K562 (cell line): ENCODE measurements around the gene CEMIP. TPM values are rescaled to one million over a fixed set of nuclear protein-coding genes. Genes with fewer than 3 reads are reported as not detected.

ENCODE experiments used
- DIDO1 ChIP-seq: fragments of 450-650 bp; IDR thresholded peaks from 2 replicates; pipeline ENCODE4 v1.6.1; 2016; ENCODE audit warnings: low read depth, missing biosample characterization, missing genetic modification characterization
- HDAC2 ChIP-seq: fragments of 450-650 bp; IDR thresholded peaks from 2 replicates; pipeline ENCODE4 v1.6.1; 2016; ENCODE audit warnings: mild to moderate bottlenecking
- NCOA2 ChIP-seq, 2 experiments: fragments of 450-650 bp; IDR thresholded peaks; 2 replicates each; pipeline ENCODE4 v1.6.1; 2018; ENCODE audit warnings: mild to moderate bottlenecking in 2 of 2, moderate library complexity in 1 of 2; ENCODE audit not compliant: partially characterized antibody in 2 of 2
- SIX5 ChIP-seq, 2 experiments: IDR thresholded peaks; 2 replicates each; pipeline ENCODE4 v1.6.1; 2011; ENCODE audit warnings: low read length in 2 of 2, borderline replicate concordance in 1 of 2, low read depth in 1 of 2, mild to moderate bottlenecking in 1 of 2, moderate library complexity in 1 of 2; ENCODE audit not compliant: insufficient read depth in 1 of 2
- SREBF2 ChIP-seq: sonication (generic); formaldehyde crosslinking; IDR thresholded peaks from 2 replicates; pipeline ENCODE4 v1.4.0; 2020; ENCODE audit warnings: mild to moderate bottlenecking, missing genetic modification reagents
- STAT5A ChIP-seq: IDR thresholded peaks from 2 replicates; pipeline ENCODE4 v1.6.1; 2012; ENCODE audit warnings: low read length, inconsistent platforms, borderline replicate concordance
- polyA plus RNA-seq, 8 experiments: library from polyadenylated mRNA; depleted of rRNA in 4 of 8; stranded (reverse) in 5 of 8; unstranded in 3 of 8; fragments of >200 nt; fragmentation: Nextera tagmentation in 2 of 8; fragmentation: Illumina TruSeq in 1 of 8; extraction: Ambion mirVana in 2 of 8; extraction: Trizol in 1 of 8; gene quantifications; 2 replicates each; pipeline versions ENCODE4 v1.2.1 to v1.2.3, GENCODE V29; 2011 to 2014; ENCODE audit warnings: inconsistent platforms in 1 of 8, missing spikeins in 1 of 8
- total RNA-seq, 7 experiments: library from RNA; depleted of rRNA in 6 of 7; stranded (reverse); fragments of >200 nt in 6 of 7; fragmentation: Illumina TruSeq in 2 of 7; extraction: Trizol in 2 of 7; gene quantifications; 2 replicates each; pipeline versions ENCODE4 v1.2.1 to v1.2.3, GENCODE V29; 2011 to 2021; ENCODE audit warnings: low replicate concordance in 1 of 7
- TF ChIP-seq, protein P1 (sequence below): fragments of 200-800 bp; sonication (Bioruptor generic); IDR thresholded peaks from 2 replicates; pipeline ENCODE4 v1.6.1; 2017; ENCODE audit warnings: missing genetic modification characterization, missing compliant biosample characterization
- TF ChIP-seq, protein P2 (sequence below), 2 experiments: fragments of 450-650 bp; IDR thresholded peaks; 2 replicates each; pipeline ENCODE4 v1.6.1; 2018; ENCODE audit warnings: mild to moderate bottlenecking in 2 of 2, low read depth in 1 of 2; ENCODE audit not compliant: partially characterized antibody in 2 of 2

The CEMIP gene
- total and polyA plus RNA-seq, 9 of the 15 experiments (the other 6 are each of a cell fraction or from before 2014, with no cell fraction given): 0.33 TPM; not detected in 8

DNA sequence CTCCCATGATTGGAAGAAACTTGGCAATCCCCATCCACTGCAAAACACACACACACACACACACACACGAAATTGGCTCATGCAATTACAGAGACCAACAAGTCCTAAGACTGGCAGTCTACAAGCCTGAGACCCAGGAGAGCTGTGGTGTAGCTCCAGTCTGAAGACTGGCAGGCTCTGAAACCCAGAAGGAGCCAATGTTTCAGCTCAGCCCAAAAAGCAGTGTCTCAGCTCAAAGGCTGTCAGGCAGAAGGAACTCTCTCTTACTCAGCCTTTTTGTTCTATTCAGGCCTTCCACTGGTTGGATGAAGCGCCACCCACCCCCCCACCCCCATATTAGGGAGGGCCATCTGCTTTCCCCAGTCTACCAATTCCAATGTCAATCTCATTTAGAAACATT, 178.4 kb downstream of the CEMIP start (continued):
- TF ChIP-seq, protein P1, sequence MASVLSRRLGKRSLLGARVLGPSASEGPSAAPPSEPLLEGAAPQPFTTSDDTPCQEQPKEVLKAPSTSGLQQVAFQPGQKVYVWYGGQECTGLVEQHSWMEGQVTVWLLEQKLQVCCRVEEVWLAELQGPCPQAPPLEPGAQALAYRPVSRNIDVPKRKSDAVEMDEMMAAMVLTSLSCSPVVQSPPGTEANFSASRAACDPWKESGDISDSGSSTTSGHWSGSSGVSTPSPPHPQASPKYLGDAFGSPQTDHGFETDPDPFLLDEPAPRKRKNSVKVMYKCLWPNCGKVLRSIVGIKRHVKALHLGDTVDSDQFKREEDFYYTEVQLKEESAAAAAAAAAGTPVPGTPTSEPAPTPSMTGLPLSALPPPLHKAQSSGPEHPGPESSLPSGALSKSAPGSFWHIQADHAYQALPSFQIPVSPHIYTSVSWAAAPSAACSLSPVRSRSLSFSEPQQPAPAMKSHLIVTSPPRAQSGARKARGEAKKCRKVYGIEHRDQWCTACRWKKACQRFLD (CRISPR knock-in tag): no peak
- TF ChIP-seq DIDO1 (tag) (no peak), NCOA2 (IDR thresholded peaks at IDR 0.05; ENCODE audit: partially characterized antibody in 2 of 2) (no peak), HDAC2 (no peak), SREBF2 (CRISPR knock-in tag) (no peak), STAT5A (no peak), SIX5 (IDR thresholded peaks at IDR 0.05; ENCODE audit: borderline replicate concordance in 1 of 2, insufficient read depth in 1 of 2, low read depth in 1 of 2, low read length in 2 of 2) (no peak)
- TF ChIP-seq, protein P2, sequence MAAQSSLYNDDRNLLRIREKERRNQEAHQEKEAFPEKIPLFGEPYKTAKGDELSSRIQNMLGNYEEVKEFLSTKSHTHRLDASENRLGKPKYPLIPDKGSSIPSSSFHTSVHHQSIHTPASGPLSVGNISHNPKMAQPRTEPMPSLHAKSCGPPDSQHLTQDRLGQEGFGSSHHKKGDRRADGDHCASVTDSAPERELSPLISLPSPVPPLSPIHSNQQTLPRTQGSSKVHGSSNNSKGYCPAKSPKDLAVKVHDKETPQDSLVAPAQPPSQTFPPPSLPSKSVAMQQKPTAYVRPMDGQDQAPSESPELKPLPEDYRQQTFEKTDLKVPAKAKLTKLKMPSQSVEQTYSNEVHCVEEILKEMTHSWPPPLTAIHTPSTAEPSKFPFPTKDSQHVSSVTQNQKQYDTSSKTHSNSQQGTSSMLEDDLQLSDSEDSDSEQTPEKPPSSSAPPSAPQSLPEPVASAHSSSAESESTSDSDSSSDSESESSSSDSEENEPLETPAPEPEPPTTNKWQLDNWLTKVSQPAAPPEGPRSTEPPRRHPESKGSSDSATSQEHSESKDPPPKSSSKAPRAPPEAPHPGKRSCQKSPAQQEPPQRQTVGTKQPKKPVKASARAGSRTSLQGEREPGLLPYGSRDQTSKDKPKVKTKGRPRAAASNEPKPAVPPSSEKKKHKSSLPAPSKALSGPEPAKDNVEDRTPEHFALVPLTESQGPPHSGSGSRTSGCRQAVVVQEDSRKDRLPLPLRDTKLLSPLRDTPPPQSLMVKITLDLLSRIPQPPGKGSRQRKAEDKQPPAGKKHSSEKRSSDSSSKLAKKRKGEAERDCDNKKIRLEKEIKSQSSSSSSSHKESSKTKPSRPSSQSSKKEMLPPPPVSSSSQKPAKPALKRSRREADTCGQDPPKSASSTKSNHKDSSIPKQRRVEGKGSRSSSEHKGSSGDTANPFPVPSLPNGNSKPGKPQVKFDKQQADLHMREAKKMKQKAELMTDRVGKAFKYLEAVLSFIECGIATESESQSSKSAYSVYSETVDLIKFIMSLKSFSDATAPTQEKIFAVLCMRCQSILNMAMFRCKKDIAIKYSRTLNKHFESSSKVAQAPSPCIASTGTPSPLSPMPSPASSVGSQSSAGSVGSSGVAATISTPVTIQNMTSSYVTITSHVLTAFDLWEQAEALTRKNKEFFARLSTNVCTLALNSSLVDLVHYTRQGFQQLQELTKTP (IDR thresholded peaks at IDR 0.05; ENCODE audit: low read depth in 1 of 2, partially characterized antibody in 2 of 2): no peak
